SK-N-SH (cell line): ENCODE measurements around the gene SRRM2.

Experiments
- MEF2A ChIP-seq: IDR thresholded peaks from 2 replicates; pipeline ENCODE4 v1.4.0; 2012; ENCODE audit warnings: low read depth, borderline replicate concordance
- RFX5 ChIP-seq: IDR thresholded peaks from 2 replicates; pipeline ENCODE4 v1.6.1; 2012; ENCODE audit warnings: mild to moderate bottlenecking, improper control_type of control experiment, low read length
- TCF12 ChIP-seq: IDR thresholded peaks from 2 replicates; pipeline ENCODE4 v1.4.0; 2012
- TF ChIP-seq, protein P1 (sequence below): IDR thresholded peaks from 2 replicates; pipeline ENCODE4; 2012
- TF ChIP-seq, protein P2 (sequence below): fragments of 200-600 bp; sonication (generic); IDR thresholded peaks from 2 replicates; pipeline ENCODE4 v1.6.1; 2017; ENCODE audit warnings: antibody characterized with exemption, mild to moderate bottlenecking, moderate library complexity

- TF ChIP-seq, protein P1, sequence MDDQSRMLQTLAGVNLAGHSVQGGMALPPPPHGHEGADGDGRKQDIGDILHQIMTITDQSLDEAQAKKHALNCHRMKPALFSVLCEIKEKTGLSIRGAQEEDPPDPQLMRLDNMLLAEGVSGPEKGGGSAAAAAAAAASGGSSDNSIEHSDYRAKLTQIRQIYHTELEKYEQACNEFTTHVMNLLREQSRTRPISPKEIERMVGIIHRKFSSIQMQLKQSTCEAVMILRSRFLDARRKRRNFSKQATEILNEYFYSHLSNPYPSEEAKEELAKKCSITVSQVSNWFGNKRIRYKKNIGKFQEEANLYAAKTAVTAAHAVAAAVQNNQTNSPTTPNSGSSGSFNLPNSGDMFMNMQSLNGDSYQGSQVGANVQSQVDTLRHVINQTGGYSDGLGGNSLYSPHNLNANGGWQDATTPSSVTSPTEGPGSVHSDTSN: no peak
- no peak for TF ChIP-seq TCF12
- no peak for TF ChIP-seq MEF2A
- TF ChIP-seq, protein P2, sequence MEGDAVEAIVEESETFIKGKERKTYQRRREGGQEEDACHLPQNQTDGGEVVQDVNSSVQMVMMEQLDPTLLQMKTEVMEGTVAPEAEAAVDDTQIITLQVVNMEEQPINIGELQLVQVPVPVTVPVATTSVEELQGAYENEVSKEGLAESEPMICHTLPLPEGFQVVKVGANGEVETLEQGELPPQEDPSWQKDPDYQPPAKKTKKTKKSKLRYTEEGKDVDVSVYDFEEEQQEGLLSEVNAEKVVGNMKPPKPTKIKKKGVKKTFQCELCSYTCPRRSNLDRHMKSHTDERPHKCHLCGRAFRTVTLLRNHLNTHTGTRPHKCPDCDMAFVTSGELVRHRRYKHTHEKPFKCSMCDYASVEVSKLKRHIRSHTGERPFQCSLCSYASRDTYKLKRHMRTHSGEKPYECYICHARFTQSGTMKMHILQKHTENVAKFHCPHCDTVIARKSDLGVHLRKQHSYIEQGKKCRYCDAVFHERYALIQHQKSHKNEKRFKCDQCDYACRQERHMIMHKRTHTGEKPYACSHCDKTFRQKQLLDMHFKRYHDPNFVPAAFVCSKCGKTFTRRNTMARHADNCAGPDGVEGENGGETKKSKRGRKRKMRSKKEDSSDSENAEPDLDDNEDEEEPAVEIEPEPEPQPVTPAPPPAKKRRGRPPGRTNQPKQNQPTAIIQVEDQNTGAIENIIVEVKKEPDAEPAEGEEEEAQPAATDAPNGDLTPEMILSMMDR: no peak
- no peak for TF ChIP-seq RFX5
Observed at GRCh38 chr16:2811703-2812471, 59.4 kb downstream of the SRRM2 start.
